Mucosa of stomach (tissue), 1 donor: Measurements from ENCODE around the gene ABCC9.

Experiments
- H3K27me3 ChIP-seq: one replicate; pipeline ENCODE4 v1.7.0; 2013; ENCODE audit warnings: mild to moderate bottlenecking, low read length; ENCODE audit not compliant: control insufficient read depth, insufficient read depth
- H3K36me3 ChIP-seq: one replicate; pipeline ENCODE4 v1.7.0; 2013; ENCODE audit warnings: low read length; ENCODE audit not compliant: control insufficient read depth, insufficient read depth
- H3K4me1 ChIP-seq: one replicate; pipeline ENCODE4 v1.7.0; 2013; ENCODE audit warnings: mild to moderate bottlenecking, low read length; ENCODE audit not compliant: control insufficient read depth, insufficient read depth
- H3K4me3 ChIP-seq: one replicate; pipeline ENCODE4 v1.7.0; 2013; ENCODE audit warnings: low read length
- H3K9ac ChIP-seq: one replicate; pipeline ENCODE4 v1.7.0; 2013; ENCODE audit warnings: mild to moderate bottlenecking, low read length, moderate library complexity
- H3K9me3 ChIP-seq: one replicate; pipeline ENCODE4 v1.7.0; 2013; ENCODE audit warnings: mild to moderate bottlenecking, low read length, moderate library complexity; ENCODE audit not compliant: control insufficient read depth
- donor health status: Pancreatic carcinoma.

Gene ABCC9

GRCh38 chr12:21827083-21827482, 114.1 kb downstream of the ABCC9 start:
- Histone ChIP-seq H3K4me1 (no peaks in the 10 kb centered on the region), H3K4me3 (no peak overlapping the region)

GRCh38 chr12:21826618-21826910, 114.7 kb downstream of the ABCC9 start:
- no peaks in the 10 kb centered on the region for H3K9me3 ChIP-seq
- no peaks in the 10 kb centered on the region for H3K27me3 ChIP-seq
- no peaks in the 10 kb centered on the region for H3K4me1 ChIP-seq
- no peak overlapping the region for H3K4me3 ChIP-seq
- H3K36me3 ChIP-seq: no peaks in the 10 kb centered on the region
- H3K9ac ChIP-seq: no peak overlapping the region

More at GRCh38 chr12:21827083-21827482, 114.1 kb downstream of the ABCC9 start:
- H3K27me3 ChIP-seq: no peaks in the 10 kb centered on the region
- no peaks in the 10 kb centered on the region for H3K9me3 ChIP-seq
- no peak overlapping the region for H3K9ac ChIP-seq
- H3K36me3 ChIP-seq: no peaks in the 10 kb centered on the region

DNA sequence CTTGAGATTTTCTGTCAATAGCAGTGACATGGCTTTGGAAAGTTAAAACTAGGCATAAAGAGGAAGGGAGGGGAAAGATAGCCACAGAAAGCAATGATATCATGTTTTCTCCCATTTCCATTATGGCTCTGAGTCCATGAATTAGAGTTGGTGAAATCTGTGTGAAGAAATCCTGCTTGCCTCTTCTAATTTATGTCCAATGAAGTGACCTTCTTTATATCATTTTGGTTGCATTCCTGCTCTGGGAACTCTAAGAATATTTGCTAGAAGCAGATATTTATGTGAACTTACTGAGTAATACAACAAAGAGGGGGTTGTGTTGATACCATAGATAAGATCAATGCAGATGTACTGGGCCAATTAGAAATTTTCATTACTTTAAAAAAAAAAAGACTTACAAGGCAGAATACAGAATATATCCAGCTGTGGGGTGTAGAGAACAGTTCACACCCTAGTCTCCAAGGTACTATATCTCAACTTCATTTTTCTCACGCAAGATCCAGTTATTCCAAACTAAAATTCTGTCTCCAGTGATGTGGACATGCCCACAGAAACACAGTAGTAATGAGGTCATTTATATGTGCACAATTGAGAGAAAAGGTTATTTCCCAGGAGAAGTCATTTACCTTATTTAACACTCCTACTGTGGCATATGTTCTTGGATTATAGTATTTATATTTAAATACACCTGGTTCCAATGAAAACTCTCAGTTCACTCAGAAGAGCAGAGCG, 115.2 kb downstream of the ABCC9 start:
- H3K4me3 ChIP-seq: no peak overlapping the region
- H3K4me1 ChIP-seq: no peaks in the 10 kb centered on the region
- H3K36me3 ChIP-seq: no peaks in the 10 kb centered on the region
- no peaks in the 10 kb centered on the region for H3K9me3 ChIP-seq
- H3K27me3 ChIP-seq: no peaks in the 10 kb centered on the region
- H3K9ac ChIP-seq: no peak overlapping the region

GRCh38 chr12:21823581-21823980, 117.6 kb downstream of the ABCC9 start:
- Histone ChIP-seq H3K9ac (no peak overlapping the region), H3K4me1 (no peaks in the 10 kb centered on the region), H3K27me3 (no peaks in the 10 kb centered on the region), H3K36me3 (no peaks in the 10 kb centered on the region), H3K4me3 (no peak overlapping the region), H3K9me3 (no peaks in the 10 kb centered on the region)

DNA sequence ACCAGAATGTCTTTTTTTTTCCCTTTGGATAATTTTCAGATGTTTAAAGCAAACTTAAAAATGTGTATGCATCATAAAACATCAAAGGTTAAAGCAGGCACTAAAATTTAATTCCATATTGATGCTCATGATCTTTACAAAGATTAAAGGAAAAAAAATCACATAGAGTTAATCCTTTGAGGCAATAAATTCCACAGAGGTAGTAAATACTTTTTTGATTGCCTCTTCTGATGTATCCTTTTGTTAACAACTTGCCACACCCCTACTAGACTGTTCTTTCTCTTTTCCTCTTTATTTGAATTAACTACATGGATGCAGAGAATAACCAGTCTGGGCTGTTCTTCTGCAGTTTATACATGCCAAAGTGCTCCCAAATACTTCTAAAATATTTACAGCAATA, 121.5 kb downstream of the ABCC9 start:
- no peak overlapping the region for H3K9ac ChIP-seq
- no peaks in the 10 kb centered on the region for H3K27me3 ChIP-seq
- H3K9me3 ChIP-seq: no peaks in the 10 kb centered on the region
- no peaks in the 10 kb centered on the region for H3K36me3 ChIP-seq
- H3K4me1 ChIP-seq: no peaks in the 10 kb centered on the region
- H3K4me3 ChIP-seq: no peak overlapping the region

DNA sequence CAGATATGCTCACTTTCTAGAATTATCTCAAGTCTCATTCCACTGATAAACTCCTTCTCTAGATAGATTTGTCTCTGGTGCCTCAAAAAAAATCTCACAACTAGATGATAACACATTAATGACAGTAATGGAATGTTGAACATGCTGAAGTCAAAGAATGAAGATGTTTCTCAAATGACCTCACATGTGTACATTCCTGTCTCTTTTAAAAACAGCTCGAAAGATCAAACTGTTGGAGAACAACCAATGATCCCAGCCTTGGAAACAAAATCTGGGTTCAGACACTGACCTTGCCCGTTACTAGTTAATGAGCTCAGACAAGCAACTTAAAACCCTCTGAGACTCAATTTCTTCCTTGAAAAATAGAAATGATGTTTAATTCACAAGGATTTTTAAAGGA, 122.0 kb downstream of the ABCC9 start:
- no peak overlapping the region for H3K9ac ChIP-seq
- H3K9me3 ChIP-seq: no peaks in the 10 kb centered on the region
- no peaks in the 10 kb centered on the region for H3K27me3 ChIP-seq
- no peak overlapping the region for H3K4me3 ChIP-seq
- H3K36me3 ChIP-seq: no peaks in the 10 kb centered on the region
- no peaks in the 10 kb centered on the region for H3K4me1 ChIP-seq

GRCh38 chr12:21818627-21819026, 122.6 kb downstream of the ABCC9 start:
- H3K4me3 ChIP-seq: no peak overlapping the region
- H3K36me3 ChIP-seq: no peaks in the 10 kb centered on the region
- no peaks in the 10 kb centered on the region for H3K4me1 ChIP-seq
- no peaks in the 10 kb centered on the region for H3K9me3 ChIP-seq
- no peak overlapping the region for H3K9ac ChIP-seq
- H3K27me3 ChIP-seq: no peaks in the 10 kb centered on the region

DNA sequence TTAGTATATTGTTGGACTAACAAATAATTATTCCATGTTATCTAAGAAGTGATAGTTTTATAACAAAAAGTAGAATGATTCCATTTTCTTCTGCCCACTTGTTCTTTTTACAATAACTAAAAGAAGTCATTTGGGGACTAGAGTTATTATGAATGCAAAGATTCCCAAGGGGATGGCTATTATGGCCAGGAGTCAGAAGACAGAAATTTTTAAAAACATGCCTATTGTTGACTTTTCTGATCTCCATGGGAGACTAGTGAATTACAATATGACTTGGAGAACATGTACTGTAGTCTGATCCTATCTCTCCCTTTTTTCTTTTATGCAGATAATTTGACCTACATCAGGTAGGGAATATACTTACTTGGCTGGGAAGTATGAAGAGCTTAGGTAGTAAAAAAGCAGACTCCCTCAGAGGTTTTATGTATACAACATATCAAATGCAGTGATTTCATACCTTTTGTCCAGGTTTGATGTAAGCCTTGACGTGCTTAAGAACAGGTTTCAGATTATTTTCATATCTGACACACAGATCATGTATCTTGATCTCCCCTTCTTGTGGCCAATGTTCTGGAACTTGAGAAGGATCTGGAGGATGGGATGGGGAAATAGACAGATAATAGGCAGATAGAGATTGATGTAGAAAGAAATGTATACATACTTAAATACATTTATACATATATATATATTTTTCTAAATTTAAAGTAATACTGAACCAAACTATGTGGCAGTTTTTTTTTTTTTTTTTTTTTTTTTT, 125.7 kb downstream of the ABCC9 start:
- no peak overlapping the region for H3K9ac ChIP-seq
- no peaks in the 10 kb centered on the region for H3K4me1 ChIP-seq
- no peak overlapping the region for H3K4me3 ChIP-seq
- no peaks in the 10 kb centered on the region for H3K9me3 ChIP-seq
- no peaks in the 10 kb centered on the region for H3K27me3 ChIP-seq
- no peaks in the 10 kb centered on the region for H3K36me3 ChIP-seq

- Histone ChIP-seq H3K9me3 (no peaks in the 10 kb centered on the region), H3K4me1 (no peaks in the 10 kb centered on the region), H3K36me3 (no peaks in the 10 kb centered on the region), H3K4me3 (no peak overlapping the region), H3K27me3 (no peaks in the 10 kb centered on the region), H3K9ac (no peak overlapping the region)
Observed at GRCh38 chr12:21814814-21815213, 126.4 kb downstream of the ABCC9 start.

- no peaks in the 10 kb centered on the region for H3K27me3 ChIP-seq
- H3K36me3 ChIP-seq: no peaks in the 10 kb centered on the region
- no peak overlapping the region for H3K4me3 ChIP-seq
- H3K9ac ChIP-seq: no peak overlapping the region
- H3K4me1 ChIP-seq: no peaks in the 10 kb centered on the region
- no peaks in the 10 kb centered on the region for H3K9me3 ChIP-seq
Observed at GRCh38 chr12:21814327-21814726, 126.9 kb downstream of the ABCC9 start.

DNA sequence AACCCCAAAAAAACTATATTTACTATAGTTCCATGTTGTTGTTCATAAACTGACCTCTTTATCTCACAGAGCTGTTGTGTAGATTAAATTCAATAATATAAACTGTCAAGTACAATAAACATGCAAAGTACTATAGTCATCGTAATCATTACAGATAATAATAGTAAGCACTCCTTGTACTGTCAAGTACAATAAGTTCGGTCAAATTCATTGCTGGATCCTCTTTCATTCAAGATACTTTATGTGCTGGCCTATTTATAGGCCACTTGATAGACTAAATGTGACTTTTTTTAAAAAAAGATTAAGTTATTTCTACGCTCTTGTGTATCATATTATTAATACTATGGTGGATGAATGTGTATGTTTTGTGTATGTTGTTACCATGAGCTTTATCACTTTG, 127.5 kb downstream of the ABCC9 start:
- no peak overlapping the region for H3K9ac ChIP-seq

DNA sequence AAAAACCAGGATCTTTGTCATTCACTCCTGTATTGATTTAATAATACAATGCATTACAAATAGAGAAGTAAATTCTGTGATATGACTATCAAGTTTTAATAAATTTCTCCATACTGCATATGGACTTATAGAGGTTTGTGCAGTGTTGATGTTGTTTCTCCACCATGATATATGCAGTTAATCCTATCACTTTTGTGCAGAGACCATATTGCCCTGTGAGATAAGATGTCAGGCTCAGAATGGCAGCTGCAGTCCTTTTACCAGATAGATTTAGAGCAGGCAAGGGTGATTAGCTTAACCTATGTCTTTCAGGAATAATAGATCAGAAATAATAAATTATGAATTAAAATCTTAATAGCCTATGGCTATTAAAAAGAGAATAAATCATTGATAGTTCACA, 128.1 kb downstream of the ABCC9 start:
- H3K9ac ChIP-seq: no peak overlapping the region
- H3K27me3 ChIP-seq: no peaks in the 10 kb centered on the region
- H3K9me3 ChIP-seq: no peaks in the 10 kb centered on the region
- H3K4me1 ChIP-seq: no peaks in the 10 kb centered on the region
- H3K4me3 ChIP-seq: no peak overlapping the region
- no peaks in the 10 kb centered on the region for H3K36me3 ChIP-seq

More for the DNA sequence above, 127.5 kb downstream of the ABCC9 start:
- Histone ChIP-seq H3K4me1 (no peaks in the 10 kb centered on the region), H3K9me3 (no peaks in the 10 kb centered on the region), H3K4me3 (no peak overlapping the region), H3K36me3 (no peaks in the 10 kb centered on the region), H3K27me3 (no peaks in the 10 kb centered on the region)
